ENCODE data around the gene KIRREL3.

The KIRREL3 gene

GRCh38 chr11:126884192-126884591 lies 116.4 kb downstream of the KIRREL3 start:
- DNase-seq (ENCODE audit: low read depth, low spot score): no peak
- TF ChIP-seq CTCF (IDR thresholded peaks at IDR 0.05; ENCODE audit: insufficient read depth, low read length, missing control alignments): no peak
- CTCF ChIA-PET: no interaction called here
- POLR2A ChIA-PET: no interaction called here
- H3K4me3 ChIP-seq (ENCODE audit: low read depth, low read length): no peak overlapping the region

GRCh38 chr11:126880872-126881271 lies 119.7 kb downstream of the KIRREL3 start:
- POLR2A ChIA-PET: no interaction called here
- CTCF ChIA-PET: interaction anchor here (3.5 kb wide), 1 partner anchor 10 kb away, joined by 16 read pairs; no protein-coding TSS in a partner anchor
- H3K4me3 ChIP-seq (ENCODE audit: low read depth, low read length): no peak overlapping the region
- DNase-seq (ENCODE audit: low read depth, low spot score): no peak
- TF ChIP-seq CTCF (IDR thresholded peaks at IDR 0.05; ENCODE audit: insufficient read depth, low read length, missing control alignments): no peak

GRCh38 chr11:126879516-126879915 lies 121.1 kb downstream of the KIRREL3 start:
- TF ChIP-seq CTCF (IDR thresholded peaks at IDR 0.05; ENCODE audit: insufficient read depth, low read length, missing control alignments): no peak
- DNase-seq (ENCODE audit: low read depth, low spot score): no peak
- H3K4me3 ChIP-seq (ENCODE audit: low read depth, low read length): no peak overlapping the region
- ChIA-PET CTCF (interaction anchor here (1.8 to 3.5 kb wide), 2 partner anchors 11 to 20 kb away, joined by 3 to 16 read pairs; no protein-coding TSS in a partner anchor), POLR2A (interaction anchor here (1.1 kb wide), 1 partner anchor 14 kb away, joined by 3 read pairs; no protein-coding TSS in a partner anchor)

- H3K4me3 ChIP-seq (ENCODE audit: low read depth, low read length): no peak overlapping the region
- ChIA-PET POLR2A (interaction anchor here (0.8 kb wide), 2 partner anchors 279 to 356 kb away, joined by 3 read pairs; no protein-coding TSS in a partner anchor), CTCF (interaction anchor here (0.9 to 3.5 kb wide), 3 partner anchors 12 to 60 kb away, joined by 3 to 16 read pairs (median 3); no protein-coding TSS in a partner anchor)
- DNase-seq (ENCODE audit: low read depth, low spot score): no peak
- TF ChIP-seq CTCF (IDR thresholded peaks at IDR 0.05; ENCODE audit: insufficient read depth, low read length, missing control alignments): no peak
These were observed 121.6 kb downstream of the KIRREL3 start for GRCh38 chr11:126878913-126879482.

GRCh38 chr11:126874831-126875230 lies 125.7 kb downstream of the KIRREL3 start:
- no peak for DNase-seq (ENCODE audit: low read depth, low spot score)
- ChIA-PET CTCF (interaction anchor here (0.7 to 1.4 kb wide), 2 partner anchors 13 to 268 kb away, joined by 3 to 4 read pairs; no protein-coding TSS in a partner anchor), POLR2A (no interaction called here)
- H3K4me3 ChIP-seq (ENCODE audit: low read depth, low read length): no peak overlapping the region
- TF ChIP-seq CTCF (IDR thresholded peaks at IDR 0.05; ENCODE audit: insufficient read depth, low read length, missing control alignments): no peak

- ChIA-PET CTCF (interaction anchor here (0.9 to 1.4 kb wide), 2 partner anchors 116 to 267 kb away, joined by 3 to 4 read pairs; no protein-coding TSS in a partner anchor), POLR2A (no interaction called here)
- DNase-seq (ENCODE audit: low read depth, low spot score): no peak
- H3K4me3 ChIP-seq (ENCODE audit: low read depth, low read length): no peak overlapping the region
- no peak for TF ChIP-seq CTCF (IDR thresholded peaks at IDR 0.05; ENCODE audit: insufficient read depth, low read length, missing control alignments)
These were observed 126.3 kb downstream of the KIRREL3 start for GRCh38 chr11:126874276-126874675.
